Activated CD8-positive, alpha-beta memory T cell treated with anti-CD3 and anti-CD28 coated beads, Interleukin-2, amount 50 U/mL, for 48 hours (primary cell): ENCODE results near the gene AGO4.
"Not testable (repeated sequence)": the region's sequence is repeated elsewhere in the genome, so short reads cannot be mapped to it uniquely, and the experiment has no call there.

ENCODE experiments used
- DNase-seq: peaks from one replicate; pipeline ENCODE4 v3.0.0-alpha.2; 2020

The AGO4 gene

DNA sequence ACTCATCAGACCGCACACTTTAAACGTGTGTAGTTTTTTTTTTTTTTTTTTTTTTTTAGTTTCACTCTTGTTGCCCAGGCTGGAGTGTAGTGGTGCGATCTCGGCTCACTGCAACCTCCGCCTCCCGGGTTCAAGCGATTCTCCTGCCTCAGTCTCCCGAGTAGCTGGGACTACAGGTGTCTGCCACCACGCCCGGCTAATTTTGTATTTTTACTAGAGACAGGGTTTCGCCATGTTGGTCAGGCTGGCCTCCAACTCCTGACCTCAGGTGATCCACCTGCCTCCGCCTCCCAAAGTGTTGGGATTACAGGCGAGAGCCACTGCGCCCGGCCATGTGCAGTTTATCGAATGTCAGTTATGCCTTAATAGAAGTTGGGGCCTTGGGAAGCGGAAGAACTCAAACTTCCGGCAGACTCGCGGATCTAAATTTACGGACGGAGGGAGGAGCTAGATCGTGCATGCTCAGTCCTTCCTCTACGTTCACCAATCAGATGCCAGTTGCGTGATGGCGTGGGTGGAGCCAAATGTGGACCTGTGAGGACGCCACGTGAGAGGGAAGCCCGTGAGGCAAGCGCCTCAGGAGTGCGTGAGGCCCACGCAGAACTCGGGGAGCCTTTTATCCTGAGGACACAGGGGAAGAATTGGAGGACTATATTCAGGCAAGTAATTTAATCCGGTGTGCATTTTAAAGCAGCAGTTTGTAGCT is 61.6 kb downstream of the AGO4 start:
- DNase-seq = not testable (repeated sequence)

DNA sequence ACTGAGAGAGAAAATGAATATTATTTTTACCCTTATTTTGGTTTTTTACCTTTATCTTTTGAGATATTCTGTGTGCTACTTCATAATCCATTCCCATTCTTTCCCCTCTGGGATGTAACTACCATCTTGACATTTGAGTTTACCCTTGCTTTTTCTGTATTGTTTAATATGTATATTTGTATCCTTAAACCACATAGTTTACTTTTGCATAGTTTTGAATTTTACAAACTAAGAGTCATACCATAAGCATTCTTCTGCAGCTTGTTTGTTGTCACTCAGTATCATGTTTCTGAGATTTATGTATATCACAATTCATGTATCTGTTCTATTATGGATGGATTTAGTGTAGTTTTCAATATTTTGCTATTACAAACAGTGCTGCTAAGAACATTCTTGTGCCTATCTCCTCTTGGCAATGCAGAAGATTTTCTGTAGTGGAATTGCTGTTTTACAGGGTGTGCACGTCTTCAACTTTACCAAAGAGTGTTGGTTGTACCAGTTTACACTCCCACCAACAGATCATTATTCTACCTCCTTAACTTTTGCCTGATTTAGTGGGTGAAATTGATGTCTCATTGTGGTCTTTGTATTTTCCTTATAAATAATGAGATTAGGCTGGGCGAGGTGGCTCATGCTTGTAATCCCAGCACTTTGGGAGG is 63.0 kb downstream of the AGO4 start:
- DNase-seq = no peak

- no peak for DNase-seq
These were observed 65.5 kb downstream of the AGO4 start for GRCh38 chr1:35873243-35873750.

DNA sequence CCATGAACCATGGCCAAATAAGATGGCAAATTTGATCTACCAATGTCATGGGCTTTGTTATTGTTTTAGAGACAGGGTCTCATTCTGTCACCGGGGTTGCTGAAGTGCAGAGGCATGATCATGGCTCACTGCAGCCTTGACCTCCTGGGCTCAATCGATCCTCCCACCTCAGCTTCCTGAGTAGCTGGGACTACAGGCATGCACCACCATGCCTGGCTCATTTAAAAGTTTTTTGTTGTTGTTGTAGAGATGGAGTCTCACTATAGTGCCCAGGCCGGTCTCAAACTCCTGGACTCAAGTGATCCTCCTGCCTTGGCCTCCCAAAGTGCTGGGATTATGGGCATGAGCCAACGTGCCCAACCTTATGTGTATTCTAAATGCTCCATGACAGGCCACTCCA is 66.3 kb downstream of the AGO4 start:
- not testable (repeated sequence) for DNase-seq

- no peak for DNase-seq
These were observed 69.2 kb downstream of the AGO4 start for GRCh38 chr1:35876988-35877387.

DNA sequence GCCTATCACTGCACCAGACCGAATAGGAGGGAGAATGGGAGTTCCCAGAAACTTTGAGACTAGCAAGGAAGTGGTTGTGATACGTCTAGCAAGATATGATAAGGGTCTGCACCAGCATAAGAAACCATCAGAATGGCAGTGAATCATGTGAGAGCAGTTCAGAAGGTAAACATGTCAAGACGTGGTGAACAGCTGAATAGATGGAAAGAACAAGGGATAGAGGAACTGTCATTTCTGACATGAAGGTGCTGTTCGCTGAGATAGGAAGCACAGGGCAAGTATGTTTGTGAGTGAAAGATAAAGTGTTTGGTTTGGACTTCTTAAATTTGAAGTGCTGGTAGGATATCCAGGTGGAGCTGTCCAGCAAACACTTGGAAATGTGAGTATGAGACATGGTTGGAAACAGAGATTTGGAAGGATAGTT is 74.0 kb downstream of the AGO4 start:
- DNase-seq = no peak

DNA sequence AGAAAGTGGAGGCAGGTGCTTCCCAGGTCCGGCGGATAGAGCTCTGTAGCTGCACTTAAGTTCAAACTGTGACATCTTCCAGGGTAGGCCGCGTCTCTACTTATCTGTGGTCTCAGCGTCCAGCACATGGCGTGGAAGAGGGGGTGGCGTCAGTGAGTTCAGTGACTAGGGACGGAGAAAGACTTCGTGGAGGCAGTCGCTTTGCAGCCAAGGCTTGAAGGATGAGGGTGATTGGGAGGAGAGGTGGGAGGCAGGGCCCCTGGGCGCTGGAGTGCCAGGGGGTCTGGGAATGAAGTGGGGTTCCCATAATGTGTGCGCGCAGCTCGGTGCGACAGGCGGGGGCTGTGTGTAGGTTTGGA is 74.7 kb downstream of the AGO4 start:
- no peak for DNase-seq

- peak; percentile 99 for DNase-seq
These were observed 75.3 kb downstream of the AGO4 start, which contains the start of gene AGO1 for GRCh38 chr1:35882945-35883634. Gene AGO1 (plus strand): TSS chr1:35883209. CDS start chr1:35883422, 213 bp downstream.

- peak; percentile 73 for DNase-seq
These were observed 75.9 kb downstream of the AGO4 start for GRCh38 chr1:35883635-35884101.

- DNase-seq = no peak
These were observed 77.1 kb downstream of the AGO4 start for GRCh38 chr1:35884934-35885333.

GRCh38 chr1:35885961-35886558 is 78.2 kb downstream of the AGO4 start:
- DNase-seq = no peak

DNA sequence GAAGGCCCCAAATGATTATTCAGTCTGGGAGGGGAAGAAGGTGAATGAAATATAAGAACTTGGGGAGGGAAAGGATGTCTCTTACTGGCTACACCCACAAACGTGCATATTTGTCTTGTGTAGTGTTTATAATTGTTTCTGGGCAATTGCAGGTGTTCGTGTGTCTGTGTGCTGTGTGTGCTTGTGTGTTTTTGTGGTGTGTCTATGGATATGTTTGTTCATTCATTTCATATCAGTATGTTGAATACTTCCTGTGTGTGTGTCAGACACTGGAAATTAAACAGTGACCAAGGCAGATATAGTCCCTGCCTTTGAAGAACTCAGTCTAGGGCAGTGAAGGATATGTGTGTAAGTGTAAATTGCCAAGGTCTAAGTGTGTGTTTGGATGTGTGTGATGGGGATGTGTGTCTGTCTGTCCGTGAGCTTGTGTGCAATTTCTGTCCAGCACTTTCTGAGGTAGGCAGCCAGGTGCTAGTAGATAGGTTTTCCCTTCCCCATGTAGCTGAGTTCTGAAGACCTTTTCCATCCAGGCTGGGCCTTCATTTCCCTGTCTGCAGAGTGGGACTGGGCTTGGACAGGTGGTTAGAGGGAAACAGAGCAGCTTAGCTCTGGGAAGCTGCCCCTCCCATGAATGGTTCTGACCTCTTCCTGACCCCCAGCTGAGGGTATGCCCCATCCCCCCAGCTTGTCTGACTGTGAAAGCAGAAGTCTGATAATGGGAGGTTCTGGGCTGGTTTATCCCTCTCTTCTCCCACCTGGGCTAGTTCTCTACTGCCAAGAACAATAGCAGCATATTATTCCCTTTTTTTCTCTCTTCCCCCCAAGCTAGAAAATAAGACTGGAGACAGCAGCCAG is 79.0 kb downstream of the AGO4 start:
- DNase-seq = no peak

DNA sequence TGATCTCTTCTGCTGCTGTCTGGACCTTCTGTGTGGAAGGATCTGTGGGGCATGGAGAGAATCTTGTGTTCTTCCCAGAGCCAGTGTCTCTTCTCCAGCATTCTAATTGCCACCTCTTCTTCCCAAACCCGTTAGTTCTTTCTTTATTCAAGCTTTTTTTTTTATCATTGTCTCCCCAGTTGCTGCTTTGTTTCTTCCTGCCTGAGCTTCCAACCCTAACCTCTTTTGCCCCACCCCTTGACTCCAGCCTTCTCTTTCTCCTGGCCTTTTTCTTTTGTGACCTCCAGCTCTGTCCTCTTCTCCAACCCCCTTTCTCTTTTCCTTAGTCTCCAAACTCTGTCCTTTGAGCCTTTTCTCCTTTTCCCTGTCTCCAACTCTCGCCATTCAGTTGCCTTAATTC is 79.7 kb downstream of the AGO4 start:
- no peak for DNase-seq

DNA sequence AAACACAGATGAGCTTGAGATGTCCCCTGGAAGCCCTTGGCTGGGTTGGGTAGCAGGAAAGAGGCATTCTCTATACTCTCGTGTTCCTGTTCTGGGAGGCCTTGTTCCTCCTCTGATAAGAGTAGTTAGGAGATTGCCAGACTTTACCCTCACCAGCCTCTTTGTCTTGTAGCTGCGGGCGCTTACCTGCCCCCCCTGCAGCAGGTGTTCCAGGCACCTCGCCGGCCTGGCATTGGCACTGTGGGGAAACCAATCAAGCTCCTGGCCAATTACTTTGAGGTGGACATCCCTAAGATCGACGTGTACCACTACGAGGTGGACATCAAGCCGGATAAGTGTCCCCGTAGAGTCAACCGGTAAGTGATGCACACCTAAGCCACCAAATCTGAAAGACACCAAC is 80.4 kb downstream of the AGO4 start:
- no peak for DNase-seq

GRCh38 chr1:35888981-35889380 is 81.2 kb downstream of the AGO4 start:
- DNase-seq = not testable (repeated sequence)

GRCh38 chr1:35893051-35893879 is 85.4 kb downstream of the AGO4 start:
- no peak for DNase-seq

DNA sequence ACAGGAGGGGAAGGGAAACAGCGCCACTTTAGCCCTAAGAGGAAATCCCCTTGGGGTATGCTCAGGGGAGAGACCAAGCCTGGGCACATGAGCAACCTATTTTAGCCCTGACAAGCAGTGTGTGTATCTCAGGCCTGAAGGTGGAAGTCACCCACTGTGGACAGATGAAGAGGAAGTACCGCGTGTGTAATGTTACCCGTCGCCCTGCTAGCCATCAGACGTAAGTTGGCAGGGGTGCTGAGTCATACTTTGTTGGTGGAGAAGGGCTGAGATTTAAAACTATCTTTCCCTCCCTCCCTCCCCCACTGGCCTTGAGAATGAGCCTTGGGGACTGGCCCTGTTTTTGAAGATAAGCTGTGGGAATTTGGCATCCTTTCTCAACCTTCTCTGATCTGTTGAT is 86.4 kb downstream of the AGO4 start:
- no peak for DNase-seq

- no peak for DNase-seq
These were observed 86.8 kb downstream of the AGO4 start for GRCh38 chr1:35894656-35895055.

- DNase-seq = no peak
These were observed 92.1 kb downstream of the AGO4 start for GRCh38 chr1:35899941-35900340.

DNA sequence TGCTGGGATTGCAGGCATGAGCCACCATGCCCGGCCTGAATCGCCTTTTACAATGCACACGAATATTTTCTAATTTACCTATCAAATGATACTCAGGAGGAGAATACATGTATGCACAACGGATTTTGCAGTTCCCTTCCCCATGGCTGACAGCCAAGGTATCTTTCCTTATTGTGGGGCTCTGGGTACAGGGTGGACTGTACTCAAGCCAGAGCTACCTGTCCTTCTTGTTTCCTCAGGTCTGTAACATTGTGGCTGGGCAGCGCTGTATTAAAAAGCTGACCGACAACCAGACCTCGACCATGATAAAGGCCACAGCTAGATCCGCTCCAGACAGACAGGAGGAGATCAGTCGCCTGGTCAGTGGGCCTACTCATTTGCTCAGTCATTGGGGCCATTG is 93.4 kb downstream of the AGO4 start:
- DNase-seq = no peak

- DNase-seq = no peak
These were observed 94.9 kb downstream of the AGO4 start for GRCh38 chr1:35902671-35903070.
